ENCODE results near the gene FN3KRP. TPM values are rescaled to one million over a fixed set of nuclear protein-coding genes. Genes with fewer than 3 reads are reported as not detected.

The FN3KRP gene
- total and polyA plus RNA-seq, 2 experiments from 2014 or later: 17.0 to 27.4 TPM

DNA sequence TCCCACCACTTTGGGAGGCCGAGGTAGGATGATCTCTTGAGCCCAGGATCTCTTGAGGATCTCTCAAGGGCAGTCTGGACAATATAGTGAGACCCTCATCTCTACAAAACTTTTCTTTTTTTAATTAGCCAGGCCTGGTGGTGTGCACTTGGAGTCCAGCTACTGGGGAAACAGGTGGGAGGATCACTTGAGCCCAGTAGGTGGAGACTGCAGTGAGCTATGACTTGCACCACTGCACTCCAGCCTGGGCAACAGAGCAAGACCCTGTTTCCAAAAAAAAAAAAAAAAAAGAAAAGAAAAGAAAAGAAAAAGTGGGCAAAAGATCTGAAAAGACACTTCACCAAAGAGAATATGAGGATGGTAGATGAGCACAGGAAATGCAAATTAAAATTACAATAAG lies 33.0 kb upstream of the FN3KRP start:
- Histone ChIP-seq H3K27ac (peak overlapping the region; percentile 90), H4K20me1 (ENCODE audit: insufficient read depth, poor library complexity, severe bottlenecking) (no peaks in the 10 kb centered on the region), H3K9me3 (ENCODE audit: low read depth) (no peaks in the 10 kb centered on the region), H3K9me2 (replicated peaks; ENCODE audit: insufficient read depth) (no peaks in the 10 kb centered on the region), H3K79me2 (peaks cover 4% of the 10 kb centered on the region), H3K4me2 (no peak overlapping the region), H3K27me3 (no peaks in the 10 kb centered on the region), H3K4me3 (no peak overlapping the region), H2AFZ (no peak overlapping the region), H3K4me1 (ENCODE audit: insufficient read depth) (peaks cover 6% of the 10 kb centered on the region), H3K36me3 (replicated peaks; ENCODE audit: insufficient read depth, low read depth) (no peaks in the 10 kb centered on the region)
- no peak for DNase-seq (ENCODE audit: low spot score)
- 81% methylated on average over 1 of the region's 1 CpG for WGBS (ENCODE audit: low lambda C conversion rate, missing lambda C conversion rate)
- TF ChIP-seq CTCF (IDR thresholded peaks at IDR 0.05; ENCODE audit: poor library complexity): no peak
- TF ChIP-seq EZH2 (IDR thresholded peaks at IDR 0.05; ENCODE audit: borderline replicate concordance): no peak
- TF ChIP-seq EZH2phosphoT487 (IDR thresholded peaks at IDR 0.05; ENCODE audit: low read depth, severe bottlenecking, unreplicated experiment): no peak

DNA sequence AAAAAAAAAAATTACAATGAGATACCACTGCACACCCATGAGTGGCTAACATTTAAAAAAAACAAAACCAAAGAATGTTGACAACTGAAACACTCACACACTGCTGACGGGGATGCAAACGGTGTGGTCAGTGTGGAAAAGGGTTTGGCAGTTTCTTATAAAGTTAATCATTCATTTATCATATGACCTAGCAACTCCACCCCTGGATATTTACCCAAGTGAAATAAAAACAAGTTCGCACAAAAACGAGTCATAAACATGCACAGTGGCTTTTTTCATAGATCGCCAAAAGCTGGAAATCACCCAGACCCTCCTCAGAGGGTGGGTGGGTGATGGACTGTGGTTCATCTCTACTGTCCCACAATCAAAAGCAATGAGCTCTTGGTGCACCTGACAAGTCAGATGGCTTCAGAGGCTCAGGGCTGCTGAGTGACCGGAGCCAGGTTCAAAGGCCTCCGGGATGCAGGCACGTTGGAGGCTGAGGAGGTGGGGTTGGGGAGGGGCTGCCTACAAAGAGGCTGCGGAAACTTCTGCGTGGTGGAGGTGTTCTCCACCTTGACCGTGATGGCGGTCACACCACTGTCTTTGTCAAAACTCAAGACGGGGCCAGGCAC lies 32.2 kb upstream of the FN3KRP start:
- Histone ChIP-seq H3K27ac (peak overlapping the region; percentile 90), H3K36me3 (replicated peaks; ENCODE audit: insufficient read depth, low read depth) (no peaks in the 10 kb centered on the region), H3K27me3 (no peaks in the 10 kb centered on the region), H4K20me1 (ENCODE audit: insufficient read depth, poor library complexity, severe bottlenecking) (no peaks in the 10 kb centered on the region), H2AFZ (no peak overlapping the region), H3K79me2 (peaks cover 4% of the 10 kb centered on the region), H3K9me3 (ENCODE audit: low read depth) (no peaks in the 10 kb centered on the region), H3K4me1 (ENCODE audit: insufficient read depth) (peaks cover 6% of the 10 kb centered on the region), H3K4me2 (peak overlapping the region; percentile 4), H3K4me3 (no peak overlapping the region), H3K9me2 (replicated peaks; ENCODE audit: insufficient read depth) (no peaks in the 10 kb centered on the region)
- 79% methylated on average over 13 of the region's 13 CpGs for WGBS (ENCODE audit: low lambda C conversion rate, missing lambda C conversion rate)
- DNase-seq (ENCODE audit: low spot score): peak; percentile 40
- TF ChIP-seq EZH2phosphoT487 (IDR thresholded peaks at IDR 0.05; ENCODE audit: low read depth, severe bottlenecking, unreplicated experiment) (no peak), CTCF (IDR thresholded peaks at IDR 0.05; ENCODE audit: poor library complexity) (no peak), EZH2 (IDR thresholded peaks at IDR 0.05; ENCODE audit: borderline replicate concordance) (no peak)

GRCh38 chr17:82685291-82685690 lies 31.2 kb upstream of the FN3KRP start:
- Histone ChIP-seq H2AFZ (no peak overlapping the region), H3K9me2 (replicated peaks; ENCODE audit: insufficient read depth) (no peaks in the 10 kb centered on the region), H3K27ac (no peak overlapping the region), H3K4me1 (ENCODE audit: insufficient read depth) (peaks cover 6% of the 10 kb centered on the region), H4K20me1 (ENCODE audit: insufficient read depth, poor library complexity, severe bottlenecking) (no peaks in the 10 kb centered on the region), H3K4me2 (no peak overlapping the region), H3K27me3 (no peaks in the 10 kb centered on the region), H3K9me3 (ENCODE audit: low read depth) (no peaks in the 10 kb centered on the region), H3K79me2 (peaks cover 4% of the 10 kb centered on the region), H3K36me3 (replicated peaks; ENCODE audit: insufficient read depth, low read depth) (no peaks in the 10 kb centered on the region), H3K4me3 (no peak overlapping the region)
- WGBS (ENCODE audit: low lambda C conversion rate, missing lambda C conversion rate): 95% methylated on average over 9 of the region's 12 CpGs
- no peak for TF ChIP-seq EZH2phosphoT487 (IDR thresholded peaks at IDR 0.05; ENCODE audit: low read depth, severe bottlenecking, unreplicated experiment)
- TF ChIP-seq CTCF (IDR thresholded peaks at IDR 0.05; ENCODE audit: poor library complexity): no peak
- no peak for TF ChIP-seq EZH2 (IDR thresholded peaks at IDR 0.05; ENCODE audit: borderline replicate concordance)
- no peak for DNase-seq (ENCODE audit: low spot score)

Data from hepatocyte (in vitro differentiated cells).